HG03575 (cell line): ENCODE results near the gene SYPL1.
A peak's percentile ranks its signal among the peaks of the same experiment; 100 is the strongest.

ENCODE experiments used
- ATAC-seq: cut with Tn5 transposase; IDR thresholded peaks from one replicate; pipeline ENCODE4 v1.9.1; 2021; ENCODE audit not compliant: unreplicated experiment, insufficient number of reproducible peaks, low FRiP score; ENCODE audit errors: extremely low read depth

The SYPL1 gene

GRCh38 chr7:106071356-106071998 is 40.6 kb downstream of the SYPL1 start:
- peak; percentile 98 for ATAC-seq

DNA sequence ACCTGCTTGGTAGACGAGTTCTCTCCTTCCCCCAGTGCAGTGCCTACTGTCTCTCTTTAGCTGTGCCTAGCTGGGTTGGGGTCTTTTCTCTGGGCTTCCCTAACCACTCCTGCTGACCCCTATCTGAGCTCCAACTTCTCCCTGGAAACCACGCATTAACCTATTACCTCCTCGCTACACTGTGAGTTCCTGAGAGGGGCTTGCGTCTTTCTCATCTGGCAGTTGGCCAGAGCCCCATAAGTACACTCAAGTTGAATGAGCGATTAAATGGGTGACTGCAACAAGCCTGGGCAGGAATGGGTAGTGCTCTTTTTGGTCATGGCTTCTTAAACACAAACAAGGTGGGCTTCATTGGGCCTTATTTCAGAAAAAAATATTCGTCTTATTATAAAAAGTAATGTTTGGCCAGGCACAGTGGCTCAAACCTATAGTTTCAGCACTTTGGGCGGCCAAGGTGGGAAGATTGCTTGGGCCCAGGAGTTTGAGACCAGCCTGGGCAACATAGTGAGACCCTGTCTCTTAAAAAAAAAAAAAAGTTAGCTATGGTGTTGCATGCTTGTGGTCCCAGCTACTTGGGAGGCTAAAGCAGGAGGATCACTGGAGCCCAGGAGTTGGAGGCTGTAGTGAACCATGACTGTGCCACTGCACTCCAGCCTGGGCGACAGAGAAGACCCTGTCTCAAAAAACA is 41.4 kb downstream of the SYPL1 start:
- no peak for ATAC-seq

- ATAC-seq, result no peak
These were observed 41.9 kb downstream of the SYPL1 start for GRCh38 chr7:106070201-106070551.

- ATAC-seq, result no peak
These were observed 42.5 kb downstream of the SYPL1 start for GRCh38 chr7:106069471-106070200.

DNA sequence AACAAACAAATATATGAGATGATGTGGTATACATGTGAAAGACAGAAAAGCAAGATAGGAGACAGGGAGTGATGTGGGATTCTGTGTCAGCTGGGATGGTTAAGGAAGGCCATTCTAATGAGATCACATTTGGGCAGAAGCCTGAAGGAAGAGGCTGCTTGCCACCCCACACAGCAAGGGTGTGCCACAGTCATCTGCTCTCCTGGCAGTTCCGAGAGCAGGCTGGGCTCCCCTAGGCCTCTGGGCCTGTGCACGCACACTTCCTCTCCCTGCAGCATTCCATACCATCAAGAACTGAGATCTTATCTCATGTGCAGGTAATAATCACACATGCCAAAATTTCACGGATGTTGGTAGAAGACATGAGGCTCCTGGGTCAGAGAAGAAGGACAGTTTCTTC is 43.1 kb downstream of the SYPL1 start:
- ATAC-seq, result no peak

DNA sequence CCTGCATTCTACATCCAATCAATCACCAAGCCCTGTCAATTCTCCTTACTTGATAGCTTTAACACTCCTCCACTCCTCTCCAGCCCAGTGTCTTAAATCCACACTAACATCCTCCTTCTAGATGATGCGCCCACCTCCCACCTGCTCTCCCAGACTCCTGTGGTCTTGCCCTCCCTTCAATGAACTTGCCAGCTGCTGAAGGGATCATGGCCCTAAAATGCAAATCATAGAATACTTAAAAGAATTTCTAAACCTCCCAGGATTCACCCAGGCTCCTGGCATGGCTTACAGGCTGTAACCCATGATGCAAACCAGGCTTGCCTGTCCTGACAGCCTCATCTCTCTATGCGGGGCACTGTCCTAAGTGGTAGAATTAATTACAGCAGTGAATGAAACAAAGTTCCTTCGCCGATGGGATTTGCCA is 43.6 kb downstream of the SYPL1 start:
- no peak for ATAC-seq

GRCh38 chr7:106067678-106068077 is 44.4 kb downstream of the SYPL1 start:
- no peak for ATAC-seq

- no peak for ATAC-seq
These were observed 46.3 kb downstream of the SYPL1 start for GRCh38 chr7:106065575-106066500.

- no peak for ATAC-seq
These were observed 47.1 kb downstream of the SYPL1 start for GRCh38 chr7:106064771-106065574.

- no peak for ATAC-seq
These were observed 47.8 kb downstream of the SYPL1 start for GRCh38 chr7:106064316-106064715.

- no peak for ATAC-seq
These were observed 48.4 kb downstream of the SYPL1 start for GRCh38 chr7:106063692-106064091.

DNA sequence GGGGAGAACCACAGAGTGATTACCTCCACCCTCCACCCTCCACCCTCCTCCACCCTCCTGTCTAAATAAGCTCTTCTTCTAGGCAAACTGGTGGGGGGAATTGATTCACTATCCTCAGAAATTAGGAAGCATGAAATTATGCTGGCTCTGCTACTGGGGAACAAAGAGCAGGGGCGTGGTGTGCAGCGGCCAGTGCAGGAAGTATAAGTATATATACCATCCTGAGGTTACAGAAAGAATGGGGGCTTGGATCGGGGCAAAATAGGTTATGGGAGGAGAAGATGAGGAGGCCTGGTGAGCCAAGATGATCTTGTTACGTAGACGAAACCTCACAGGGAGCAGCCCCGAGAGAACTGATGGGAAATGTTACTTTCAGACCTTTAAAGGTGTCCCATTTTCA is 49.1 kb downstream of the SYPL1 start:
- no peak for ATAC-seq

DNA sequence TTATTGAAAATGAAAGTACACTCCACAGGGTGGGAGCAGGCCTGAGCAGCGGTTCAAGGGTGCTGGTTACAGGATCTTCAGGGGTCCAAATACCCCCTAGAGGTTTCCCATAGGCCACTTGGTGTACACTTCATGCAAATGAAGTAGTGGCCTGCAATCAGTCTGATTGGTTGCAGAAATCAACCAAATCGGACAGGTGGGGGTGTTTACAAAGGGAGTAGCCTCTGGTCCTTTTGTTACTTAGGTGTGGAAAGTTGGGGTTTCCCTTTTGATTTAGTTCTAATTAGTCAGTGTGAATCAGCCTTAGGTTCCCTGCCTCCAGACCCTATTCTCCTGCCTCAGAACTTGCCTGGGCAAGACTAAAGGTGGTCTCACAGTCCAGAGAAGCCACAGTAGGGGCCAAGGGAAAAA is 49.6 kb downstream of the SYPL1 start:
- ATAC-seq, result no peak

DNA sequence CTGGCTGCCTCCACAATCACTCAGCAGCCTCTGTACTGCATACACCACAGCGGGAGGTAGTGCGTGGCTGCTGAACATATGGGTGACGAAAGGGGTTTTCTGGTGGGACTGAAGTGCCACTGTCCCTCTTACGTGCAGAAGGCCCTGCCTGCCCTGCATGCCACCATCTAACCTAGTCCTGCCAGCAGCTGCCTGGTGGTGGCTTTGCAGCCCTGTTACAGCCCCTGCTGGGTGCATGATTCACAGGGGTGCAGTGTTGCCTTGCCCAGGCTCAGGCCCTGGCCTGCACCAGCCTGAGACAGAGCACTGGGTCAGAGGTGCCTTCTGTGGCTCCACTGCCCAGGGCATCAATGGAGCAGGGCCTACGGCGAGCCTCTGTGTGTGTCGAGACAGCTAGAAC is 50.1 kb downstream of the SYPL1 start:
- ATAC-seq, result no peak

- ATAC-seq, result no peak
These were observed 50.7 kb downstream of the SYPL1 start for GRCh38 chr7:106061301-106061979.

- no peak for ATAC-seq
These were observed 51.7 kb downstream of the SYPL1 start for GRCh38 chr7:106060394-106060920.

- ATAC-seq, result no peak
These were observed 52.6 kb downstream of the SYPL1 start for GRCh38 chr7:106059556-106059955.

DNA sequence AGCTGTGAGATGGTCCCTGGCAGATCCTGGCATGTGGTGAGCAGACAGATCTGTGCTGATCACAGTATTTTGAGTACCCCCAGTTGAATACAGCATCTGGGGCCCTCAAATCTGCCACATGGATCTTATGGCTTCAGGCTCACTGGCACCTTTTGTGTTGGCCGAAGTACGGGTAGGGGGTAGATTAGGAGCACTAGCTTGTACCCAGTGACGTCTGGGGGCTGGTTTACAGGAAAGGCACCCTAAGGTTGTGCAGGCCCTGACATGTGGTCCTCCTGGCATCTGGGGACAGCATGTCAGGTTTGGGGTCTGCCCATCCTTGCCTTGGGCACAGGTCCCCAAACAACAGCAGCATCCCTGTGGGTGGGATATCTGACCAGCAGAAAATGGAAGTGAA is 53.2 kb downstream of the SYPL1 start:
- ATAC-seq, result no peak
